Tibial artery (tissue), 4 donors: ENCODE measurements around the gene SMARCD2.
"Not testable (repeated sequence)": the region's sequence is repeated elsewhere in the genome, so short reads cannot be mapped to it uniquely, and the experiment has no call there.

Source experiments
- DNase-seq, 2 donors: peaks; one replicate each; pipeline ENCODE4 v3.0.0-alpha.2; 2019
- H3K27ac ChIP-seq, 2 donors: fragments of 200-600 bp; sonication (generic) in 1 of 2; 1 replicate in 1 of 2; 2 replicates in 1 of 2; pipeline ENCODE4 v1.5.1; 2018 to 2019; ENCODE audit warnings: mild to moderate bottlenecking in 1 of 2
- H3K27me3 ChIP-seq, 2 donors: fragments of 200-600 bp; sonication (generic) in 1 of 2; one replicate each; pipeline versions ENCODE4 v1.5.1 to v1.6.0; 2016 to 2019
- H3K36me3 ChIP-seq, 3 donors: fragments of 200-600 bp; sonication (generic) in 2 of 3; one replicate each; pipeline ENCODE4 v1.5.1; 2016 to 2019; ENCODE audit warnings: mild to moderate bottlenecking in 2 of 3
- H3K4me1 ChIP-seq, 4 donors: fragments of 200-600 bp; sonication (generic) in 2 of 4; 1 replicate in 3 of 4; 2 replicates in 1 of 4; pipeline ENCODE4 v1.5.1; 2016 to 2019
- H3K4me3 ChIP-seq, 2 donors: fragments of 200-600 bp; sonication (generic) in 1 of 2; 1 replicate in 1 of 2; 2 replicates in 1 of 2; pipeline ENCODE4 v1.5.1; 2018 to 2019; ENCODE audit warnings: mild to moderate bottlenecking in 2 of 2
- H3K9me3 ChIP-seq, 3 donors: fragments of 200-600 bp; sonication (generic) in 1 of 3; one replicate each; pipeline ENCODE4 v1.5.1; 2016 to 2019
- CTCF ChIP-seq, 2 experiments: fragments of 200-600 bp in 1 of 2; fragments of 450-650 bp in 1 of 2; IDR thresholded peaks; one replicate each; pipeline ENCODE4 v1.5.1; 2017 to 2019; ENCODE audit warnings: antibody characterized with exemption in 2 of 2, mild to moderate bottlenecking in 1 of 2, moderate library complexity in 1 of 2
- intact Hi-C: fragments of 100-400 bp; cut with DNase I; formaldehyde crosslinking; loops from one replicate; pipeline ENCODE4 v1.15.0; 2023; ENCODE audit warnings: low total_unique reads

Gene SMARCD2

GRCh38 chr17:63809970-63810369 is 32.5 kb downstream of the SMARCD2 start:
- no peak overlapping the region for H3K4me3 ChIP-seq
- TF ChIP-seq CTCF (IDR thresholded peaks at IDR 0.05), result no peak
- intact Hi-C loops, result no loop called here
- H3K4me1 ChIP-seq, result no peaks in the 10 kb centered on the region
- H3K27me3 ChIP-seq, result no peaks in the 10 kb centered on the region
- H3K36me3 ChIP-seq, result peaks cover 96 to 100% (median 98%) of the 10 kb centered on the region in 3 donors
- DNase-seq, result no peak
- no peak overlapping the region for H3K27ac ChIP-seq
- H3K9me3 ChIP-seq, result no peaks in the 10 kb centered on the region

GRCh38 chr17:63805591-63805990 is 36.9 kb downstream of the SMARCD2 start:
- intact Hi-C loops, result no loop called here
- no peak overlapping the region for H3K27ac ChIP-seq
- H3K4me3 ChIP-seq, result no peak overlapping the region
- no peaks in the 10 kb centered on the region for H3K4me1 ChIP-seq
- H3K9me3 ChIP-seq, result no peaks in the 10 kb centered on the region
- peaks cover 86 to 98% (median 90%) of the 10 kb centered on the region in 3 donors for H3K36me3 ChIP-seq
- H3K27me3 ChIP-seq, result no peaks in the 10 kb centered on the region
- no peak for TF ChIP-seq CTCF (IDR thresholded peaks at IDR 0.05)
- no peak for DNase-seq

GRCh38 chr17:63804328-63804727 is 38.2 kb downstream of the SMARCD2 start:
- Histone ChIP-seq H3K4me1 (no peaks in the 10 kb centered on the region), H3K27ac (no peak overlapping the region), H3K36me3 (peaks cover 87 to 98% (median 90%) of the 10 kb centered on the region in 3 donors), H3K4me3 (no peak overlapping the region), H3K27me3 (no peaks in the 10 kb centered on the region), H3K9me3 (no peaks in the 10 kb centered on the region)
- no peak for TF ChIP-seq CTCF (IDR thresholded peaks at IDR 0.05)
- no peak for DNase-seq
- intact Hi-C loops, result no loop called here

GRCh38 chr17:63800783-63801182 is 41.7 kb downstream of the SMARCD2 start:
- intact Hi-C loops, result no loop called here
- TF ChIP-seq CTCF (IDR thresholded peaks at IDR 0.05), result no peak
- H3K4me3 ChIP-seq, result no peak overlapping the region
- DNase-seq, result no peak
- no peaks in the 10 kb centered on the region for H3K4me1 ChIP-seq
- no peaks in the 10 kb centered on the region for H3K27me3 ChIP-seq
- H3K36me3 ChIP-seq, result peaks cover 80 to 98% (median 86%) of the 10 kb centered on the region in 3 donors
- H3K27ac ChIP-seq, result no peak overlapping the region
- H3K9me3 ChIP-seq, result no peaks in the 10 kb centered on the region

GRCh38 chr17:63798572-63799106 is 43.8 kb downstream of the SMARCD2 start:
- Histone ChIP-seq H3K4me1 (no peaks in the 10 kb centered on the region), H3K27me3 (no peaks in the 10 kb centered on the region), H3K4me3 (no peak overlapping the region), H3K36me3 (peaks cover 77 to 98% (median 92%) of the 10 kb centered on the region in 3 donors), H3K9me3 (no peaks in the 10 kb centered on the region), H3K27ac (no peak overlapping the region)
- TF ChIP-seq CTCF (IDR thresholded peaks at IDR 0.05), result no peak
- intact Hi-C loops, result no loop called here
- DNase-seq, result no peak

- peaks cover 77 to 100% (median 88%) of the 10 kb centered on the region in 3 donors for H3K36me3 ChIP-seq
- DNase-seq, intact Hi-C loops, H3K27me3 ChIP-seq, H3K4me3 ChIP-seq, H3K9me3 ChIP-seq, H3K4me1 ChIP-seq, H3K27ac ChIP-seq: not testable (repeated sequence)
Measured at GRCh38 chr17:63796375-63796774, 46.1 kb downstream of the SMARCD2 start.
